ENCODE data around the gene CRHR1.
A peak's percentile ranks its signal among the peaks of the same experiment; 100 is the strongest.

CRHR1 gene

GRCh38 chr17:45867702-45868101 lies 83.6 kb downstream of the CRHR1 start:
- DNase-seq (no peak), ATAC-seq (no peak)

GRCh38 chr17:45868276-45868675 lies 84.2 kb downstream of the CRHR1 start:
- ATAC-seq (no peak), DNase-seq (no peak)

DNA sequence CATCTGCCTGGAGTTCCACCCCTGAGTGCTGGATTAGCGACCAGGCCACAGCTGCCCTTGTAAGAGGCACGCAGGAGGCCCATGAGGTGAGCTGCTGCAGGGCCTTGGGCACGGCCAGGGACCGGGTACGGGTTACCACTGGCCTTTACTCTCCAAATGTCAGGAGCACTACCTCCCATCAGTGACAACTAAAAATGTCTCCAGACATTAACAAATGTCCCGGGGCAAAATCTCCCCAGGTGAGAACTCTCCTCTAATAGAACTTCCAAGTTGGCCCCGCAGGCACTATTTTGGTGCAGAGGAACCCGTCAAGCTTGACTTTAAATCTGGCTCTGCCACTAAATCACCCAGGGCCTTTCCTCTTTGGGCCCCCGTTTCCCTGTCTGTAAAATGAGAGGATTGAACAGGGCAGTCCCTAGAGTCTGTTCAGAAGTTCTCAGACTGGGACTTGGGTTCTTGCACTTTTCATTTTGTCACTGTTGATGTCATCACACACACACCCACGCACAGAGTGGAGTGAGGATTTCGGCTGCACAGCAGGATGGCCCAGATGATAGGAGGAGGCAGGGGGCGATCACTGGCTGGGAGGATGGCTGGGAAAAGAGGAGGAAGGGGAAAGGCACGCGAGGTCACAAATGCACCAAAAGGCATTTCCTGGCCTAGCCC lies 85.7 kb downstream of the CRHR1 start:
- DNase-seq (no peak), ATAC-seq (no peak)

DNA sequence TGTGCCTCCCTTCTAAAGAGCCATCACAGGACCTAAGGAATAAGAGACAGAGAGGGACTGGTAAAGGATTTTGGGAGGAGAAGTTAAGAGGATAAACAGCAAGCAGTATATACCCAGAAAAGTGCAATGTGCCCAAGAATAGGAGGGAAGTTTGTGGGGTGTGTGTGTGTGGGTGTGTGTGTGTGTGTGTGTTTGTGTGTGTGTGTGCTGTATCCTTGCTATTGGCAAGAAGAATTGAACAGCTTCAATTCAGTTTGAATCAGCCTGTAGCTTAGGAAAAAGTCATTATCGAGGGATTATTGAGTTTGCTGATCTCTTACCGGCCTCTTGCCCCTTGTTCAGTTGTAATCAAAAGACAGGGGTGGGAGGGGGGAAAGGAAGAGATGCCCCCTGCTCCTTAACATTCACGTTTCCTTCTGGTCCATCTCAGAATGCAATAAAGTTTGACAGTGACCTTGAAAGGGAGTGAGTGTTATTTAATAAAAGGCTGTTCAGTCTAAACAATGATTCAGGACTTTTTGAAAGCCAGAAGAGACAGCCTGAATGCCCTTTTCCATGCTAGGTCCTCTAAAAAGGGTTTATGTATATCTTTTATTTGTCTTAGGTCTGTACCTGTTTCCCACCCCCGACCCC lies 86.3 kb downstream of the CRHR1 start:
- DNase-seq = no peak
- ATAC-seq = no peak

- DNase-seq (no peak), ATAC-seq (peak; percentile 30)
Measured at GRCh38 chr17:45871718-45872117, 87.6 kb downstream of the CRHR1 start.

DNA sequence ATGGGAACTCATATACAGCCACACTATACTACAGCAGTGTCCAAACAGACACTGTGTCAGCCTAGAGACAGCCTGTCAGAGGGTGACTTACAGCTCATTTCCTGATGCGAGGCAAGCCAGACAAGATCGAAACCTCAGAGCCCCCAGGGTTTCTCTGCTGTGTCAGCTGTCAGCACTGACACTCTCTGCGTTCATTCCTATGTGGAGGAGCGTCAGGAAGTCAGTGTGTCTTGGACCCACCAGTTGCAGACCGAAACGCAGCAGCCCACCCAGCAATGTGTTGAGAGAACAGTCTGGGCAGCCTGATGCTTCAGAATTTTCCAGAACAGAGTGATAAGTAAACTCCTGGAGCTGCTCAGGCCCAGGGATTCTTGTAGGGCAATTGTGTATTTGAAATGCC lies 89.6 kb downstream of the CRHR1 start:
- DNase-seq = peak; percentile 28
- peak; percentile 90 for ATAC-seq

DNA sequence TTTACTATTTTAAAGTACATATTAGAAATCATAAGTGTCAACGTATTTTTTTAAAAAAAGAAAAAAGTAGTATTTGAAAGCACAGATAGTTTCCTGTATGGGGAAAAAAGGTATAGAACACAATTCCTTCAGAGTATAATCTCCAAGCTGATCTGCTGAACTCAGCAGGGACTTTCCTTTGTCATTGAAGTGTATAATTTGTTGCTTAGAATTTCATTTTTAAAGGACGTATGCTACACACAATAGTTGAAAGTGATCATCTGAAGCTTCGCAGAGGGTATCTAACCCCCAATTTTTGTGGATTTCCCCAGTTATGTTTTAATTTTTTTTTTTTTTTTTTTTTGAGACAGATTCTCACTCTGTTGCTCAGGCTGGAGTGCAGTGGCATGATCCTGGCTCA lies 90.0 kb downstream of the CRHR1 start:
- DNase-seq (no peak), ATAC-seq (no peak)

- no peak for DNase-seq
- no peak for ATAC-seq
Measured at GRCh38 chr17:45876539-45876938, 92.4 kb downstream of the CRHR1 start.

DNA sequence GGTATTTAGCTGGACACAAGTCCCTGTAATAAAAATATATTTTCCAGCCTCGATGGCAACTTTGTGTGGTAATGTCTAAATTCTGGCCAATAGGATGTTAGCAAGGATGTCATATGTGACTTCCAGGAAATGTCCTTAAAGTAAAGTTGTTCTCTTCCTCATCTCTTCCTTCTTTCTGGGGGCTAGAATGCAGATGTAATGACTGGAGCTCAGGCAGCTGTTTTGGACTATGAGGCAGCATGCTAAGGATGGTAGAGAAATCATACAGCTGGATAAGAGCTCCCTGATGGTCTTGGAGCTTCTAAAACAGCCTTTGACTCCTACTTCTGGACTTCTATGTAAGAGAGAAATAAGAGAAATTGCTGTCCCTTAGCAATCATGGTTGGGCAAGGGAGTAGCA lies 93.3 kb downstream of the CRHR1 start:
- DNase-seq = no peak
- ATAC-seq = no peak

DNA sequence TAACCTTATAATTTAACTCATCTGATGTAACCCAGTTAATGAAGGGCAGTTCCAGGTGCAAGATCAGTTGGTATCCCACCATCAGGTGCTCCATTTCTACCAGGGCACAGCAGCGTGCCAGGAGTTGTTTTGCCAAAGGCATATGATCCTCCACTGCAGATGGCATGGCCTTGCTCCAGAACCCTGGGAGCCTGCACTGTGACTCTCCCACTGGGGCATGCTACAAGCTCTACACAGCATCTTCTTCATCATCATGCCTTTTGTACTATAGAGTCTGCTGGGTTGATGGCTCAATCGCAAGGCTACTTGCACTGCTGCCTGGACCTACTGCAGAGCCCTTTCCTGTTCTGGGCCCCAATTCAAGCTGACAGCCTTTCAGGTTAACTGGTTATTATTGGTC lies 98.9 kb downstream of the CRHR1 start:
- ATAC-seq = no peak
- no peak for DNase-seq
